ENCODE data around the gene CD28.

CD28 gene

DNA sequence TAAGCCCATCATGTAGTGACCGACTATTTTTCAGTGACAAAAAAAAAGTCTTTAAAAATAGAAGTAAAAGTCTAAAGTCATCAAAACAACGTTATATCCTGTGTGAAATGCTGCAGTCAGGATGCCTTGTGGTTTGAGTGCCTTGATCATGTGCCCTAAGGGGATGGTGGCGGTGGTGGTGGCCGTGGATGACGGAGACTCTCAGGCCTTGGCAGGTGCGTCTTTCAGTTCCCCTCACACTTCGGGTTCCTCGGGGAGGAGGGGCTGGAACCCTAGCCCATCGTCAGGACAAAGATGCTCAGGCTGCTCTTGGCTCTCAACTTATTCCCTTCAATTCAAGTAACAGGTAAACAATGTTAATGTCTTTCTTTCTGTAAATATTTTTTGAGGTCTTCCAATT lies at the start of gene CD28:
Gene CD28 (plus strand): TSS at position 237 of the 400 bp plus-strand sequence. CDS start 58 bp downstream, at position 295.
- DNase-seq: no peak

DNA sequence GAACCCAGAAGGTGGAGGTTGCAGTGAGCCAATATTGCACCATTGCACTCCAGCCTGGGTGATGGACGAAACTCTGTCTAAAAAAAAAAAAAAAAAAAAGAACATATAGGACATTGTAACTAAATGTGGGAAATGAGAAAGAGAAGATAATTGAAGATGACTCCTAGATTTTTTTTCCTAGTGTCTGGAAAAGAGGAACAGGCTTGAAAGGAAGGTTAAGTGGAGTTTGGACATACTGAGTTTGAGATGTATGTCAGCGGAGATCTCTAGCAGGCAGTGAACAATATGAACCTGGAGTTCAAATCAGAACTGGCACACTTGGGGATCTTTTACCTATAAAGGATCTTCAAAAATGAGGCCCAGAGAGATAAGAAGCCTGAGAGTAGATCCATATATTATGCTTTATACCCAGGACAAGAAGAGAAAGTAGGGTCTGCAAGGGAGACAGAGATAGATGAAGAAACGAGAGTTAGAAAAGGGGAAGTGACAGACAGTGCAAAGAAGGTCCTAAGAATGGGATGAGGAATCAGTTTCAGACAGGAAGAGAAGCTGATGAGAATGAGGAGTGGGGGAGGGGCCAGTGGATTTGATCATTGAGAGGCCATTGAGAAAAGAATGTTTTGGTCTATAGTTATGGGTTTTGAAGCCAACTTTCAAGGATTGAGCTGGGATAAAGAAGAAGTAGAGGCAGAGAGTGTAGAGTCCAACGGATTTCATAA lies 46.9 kb upstream of the CD28 start:
- DNase-seq: no peak

DNA sequence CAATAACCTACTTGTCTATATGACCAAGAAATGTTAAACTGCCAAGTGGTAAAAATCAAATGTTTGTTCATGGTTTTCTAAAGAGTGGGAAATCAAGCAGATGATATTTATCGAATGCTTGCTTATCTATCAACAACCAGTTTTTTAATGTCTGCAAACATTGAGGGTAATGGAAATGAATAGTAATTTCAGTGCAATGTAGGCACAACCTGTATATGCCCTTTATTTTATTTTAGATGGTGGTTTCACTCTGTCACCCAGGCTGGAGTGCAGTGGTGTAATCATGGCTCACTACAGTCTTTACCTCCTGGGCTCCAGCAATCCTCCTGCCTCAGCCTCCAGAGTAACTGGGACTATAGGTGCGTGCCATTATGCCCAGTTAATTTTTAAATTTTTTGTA lies 46.0 kb upstream of the CD28 start:
- DNase-seq: no peak

DNA sequence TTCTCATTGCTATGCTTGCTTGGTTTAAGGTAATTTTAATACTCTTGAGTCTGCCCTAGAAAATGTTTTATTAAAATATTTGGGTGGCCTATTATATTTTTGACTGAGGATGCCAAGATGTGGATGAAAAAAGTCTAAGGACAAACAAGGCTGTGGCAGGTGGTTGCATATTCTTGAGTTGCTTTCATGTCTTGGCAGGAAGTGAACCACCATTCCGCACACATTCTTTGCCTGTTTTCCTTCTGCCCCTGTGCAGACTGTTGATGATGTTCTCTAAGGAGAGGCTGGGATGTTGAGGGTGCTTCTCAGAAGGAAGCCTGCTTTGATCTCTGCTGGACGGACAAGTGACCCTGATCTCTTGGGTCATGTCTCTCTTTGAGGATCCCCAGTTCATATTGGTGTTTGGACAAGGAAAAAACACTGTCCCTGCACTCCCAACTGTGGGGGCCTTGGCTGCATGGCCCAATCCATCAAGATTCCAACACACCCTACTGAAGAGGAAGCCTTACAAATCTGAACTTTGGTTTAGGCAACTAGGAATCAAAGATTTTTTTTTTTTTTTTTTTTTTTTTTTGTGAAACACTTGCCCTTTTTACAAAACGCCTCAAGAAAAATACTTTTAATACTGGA lies 45.0 kb upstream of the CD28 start:
- DNase-seq: no peak

DNA sequence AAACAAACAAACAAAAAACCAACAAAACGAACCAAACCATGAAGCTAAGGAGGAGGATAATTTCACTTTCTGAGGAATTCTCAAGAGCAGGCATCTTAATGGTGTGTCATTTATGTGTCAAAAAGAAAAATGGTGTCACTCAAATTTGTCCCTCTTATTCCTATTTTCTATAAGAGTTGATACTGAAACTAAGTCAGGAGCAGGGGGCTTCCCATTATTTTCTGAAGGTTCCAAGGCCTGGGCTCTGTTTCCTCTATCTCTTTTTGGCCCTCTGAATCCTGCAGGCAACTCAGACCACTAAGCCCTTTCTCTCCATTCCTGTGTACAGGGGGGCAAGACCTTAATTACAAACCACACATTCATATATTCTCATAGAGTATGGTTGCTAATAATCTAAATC lies 44.0 kb upstream of the CD28 start:
- no peak for DNase-seq

DNA sequence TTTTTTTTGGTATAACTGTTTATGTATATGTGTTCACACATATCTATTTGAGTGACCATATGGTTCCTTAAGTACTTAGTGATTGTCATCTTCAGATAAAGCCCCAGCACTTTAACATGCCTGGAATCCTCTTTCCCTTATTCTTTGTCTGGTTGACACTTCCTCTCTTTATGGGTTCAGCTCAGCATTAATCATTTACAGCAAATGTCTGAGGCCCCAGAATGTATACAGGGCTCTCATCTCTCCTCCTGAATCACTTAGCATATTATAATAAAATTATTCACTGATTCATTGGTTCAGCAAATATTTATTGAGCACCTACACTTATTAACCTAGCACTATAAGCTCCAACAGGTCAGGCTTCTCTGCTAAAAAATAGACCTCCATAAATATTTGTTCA lies 43.5 kb upstream of the CD28 start:
- DNase-seq: no peak

DNA sequence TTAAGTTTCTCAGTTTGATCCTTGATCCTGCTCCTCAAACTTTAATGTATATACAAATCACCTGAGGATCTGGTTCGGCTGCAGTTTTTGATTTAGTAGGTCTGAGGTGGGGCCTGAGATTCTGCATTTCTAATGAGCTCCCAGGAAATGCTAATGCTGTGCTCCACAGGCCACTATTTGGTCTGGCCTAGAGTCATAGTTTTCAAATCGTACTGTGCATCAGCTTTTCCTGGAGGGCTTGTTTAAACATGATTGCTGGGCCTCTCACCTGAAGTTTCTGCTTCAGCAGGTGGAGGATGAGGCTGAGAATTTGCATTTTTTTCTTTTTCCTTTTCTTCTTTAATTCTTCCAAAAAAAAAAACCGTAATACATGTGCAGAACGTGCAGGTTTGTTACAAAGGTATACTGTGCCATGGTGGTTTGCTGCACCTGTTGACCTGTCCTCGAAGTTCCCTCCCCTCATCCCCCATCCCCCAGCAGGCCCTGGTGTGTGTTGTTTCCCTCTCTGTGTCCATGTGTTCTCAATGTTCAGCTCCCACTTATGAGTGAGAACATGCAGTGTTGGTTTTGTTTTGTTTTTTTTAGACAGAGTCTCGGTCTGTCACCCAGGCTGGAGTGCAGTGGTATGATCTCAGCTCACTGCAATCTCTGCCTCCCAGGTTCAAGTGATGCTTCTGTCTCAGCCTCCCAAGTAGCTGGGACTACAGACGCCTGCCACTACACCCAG lies 42.2 kb upstream of the CD28 start:
- no peak for DNase-seq

DNA sequence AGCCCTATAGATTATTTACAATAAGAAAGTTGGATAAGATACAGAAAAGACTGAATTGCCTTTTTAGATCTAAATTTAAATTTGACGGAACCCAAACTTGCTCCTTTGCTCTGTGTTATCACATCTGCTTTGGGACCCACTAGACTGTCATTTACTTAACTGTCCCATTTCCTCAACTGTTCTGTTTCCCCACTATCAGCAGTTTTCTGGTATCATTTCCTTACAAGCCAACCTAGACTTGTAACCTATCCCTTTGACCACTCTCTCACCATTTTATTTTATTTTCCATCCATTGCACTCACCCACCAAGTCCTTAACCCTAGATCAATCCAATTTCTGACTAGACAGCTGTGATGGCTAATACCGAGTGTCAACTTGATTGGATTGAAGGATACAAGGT lies 38.6 kb upstream of the CD28 start:
- DNase-seq: no peak

DNA sequence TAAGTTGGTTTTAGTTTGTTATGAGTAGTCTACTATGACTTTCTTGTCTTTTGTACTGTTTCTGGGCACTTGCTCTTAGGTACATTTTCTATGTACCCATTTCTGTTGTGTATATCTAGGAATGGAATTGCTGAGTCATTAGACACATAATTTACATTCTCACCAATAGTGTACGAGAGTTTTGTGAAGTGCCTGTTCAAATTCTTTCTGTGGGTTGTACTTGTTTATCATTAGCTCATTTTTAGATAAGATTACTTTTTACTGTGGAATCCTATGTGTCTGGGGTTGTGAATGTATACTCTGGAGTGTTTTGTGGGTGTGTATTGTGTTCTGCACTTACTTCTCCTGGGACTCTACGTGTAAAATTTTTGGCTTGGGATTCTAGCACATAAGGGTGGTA lies 36.6 kb upstream of the CD28 start:
- DNase-seq: no peak

DNA sequence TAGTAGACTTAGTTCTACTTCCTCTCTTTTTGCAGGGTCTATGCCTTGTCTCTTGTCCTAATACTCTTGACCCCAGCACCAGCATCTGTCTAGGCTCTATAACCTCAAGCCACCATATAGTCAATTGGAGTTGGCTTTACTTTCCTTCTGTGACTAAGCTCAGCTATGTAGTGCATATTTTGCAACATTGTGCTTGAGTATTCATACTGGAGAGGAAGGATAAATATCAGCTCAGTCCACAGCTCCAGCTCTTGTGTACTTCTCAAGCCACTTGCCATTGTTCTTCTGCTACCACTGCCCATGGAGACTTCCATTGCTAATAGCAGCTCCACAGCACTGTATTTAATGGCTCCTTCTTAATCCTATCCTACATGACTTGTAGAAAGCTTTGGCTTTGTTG lies 35.5 kb upstream of the CD28 start:
- DNase-seq: no peak

DNA sequence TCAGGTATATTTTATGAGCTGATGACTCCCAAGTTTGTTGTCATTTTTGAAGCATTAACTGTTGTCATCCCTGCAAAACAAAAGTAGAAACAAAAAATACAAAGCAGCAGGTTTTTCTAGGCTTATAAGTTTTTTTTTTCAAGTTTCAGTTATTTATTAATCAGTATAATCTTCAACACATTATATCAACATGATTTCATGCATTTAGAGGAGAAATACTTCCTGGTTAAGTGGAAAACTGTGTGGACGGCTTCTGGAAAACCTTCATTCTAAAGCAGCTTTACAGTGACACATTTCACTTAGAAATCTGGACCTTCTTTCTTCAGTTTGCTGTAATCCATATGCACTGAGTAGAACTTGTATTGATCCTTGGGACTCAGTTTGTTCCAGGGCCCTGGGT lies 34.6 kb upstream of the CD28 start:
- DNase-seq: no peak

DNA sequence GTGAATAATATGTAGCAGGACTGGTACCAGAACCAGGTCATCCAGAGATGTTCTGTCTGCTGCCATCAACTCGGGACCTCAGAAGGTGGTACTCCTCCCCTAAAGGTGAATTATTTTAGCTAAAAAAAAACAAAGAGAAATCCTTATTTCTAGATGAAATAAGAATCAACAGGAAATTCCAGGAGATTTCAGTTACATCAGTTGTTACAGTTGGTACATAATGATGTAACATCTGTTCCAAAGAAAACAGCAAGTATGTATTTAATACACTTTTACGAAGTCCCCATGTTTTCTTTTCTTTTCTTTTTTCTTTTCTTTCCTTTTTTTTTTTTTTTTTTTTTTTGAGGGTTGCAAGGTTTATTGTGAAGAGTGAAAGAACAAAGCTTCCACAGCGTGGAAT lies 33.6 kb upstream of the CD28 start:
- no peak for DNase-seq

DNA sequence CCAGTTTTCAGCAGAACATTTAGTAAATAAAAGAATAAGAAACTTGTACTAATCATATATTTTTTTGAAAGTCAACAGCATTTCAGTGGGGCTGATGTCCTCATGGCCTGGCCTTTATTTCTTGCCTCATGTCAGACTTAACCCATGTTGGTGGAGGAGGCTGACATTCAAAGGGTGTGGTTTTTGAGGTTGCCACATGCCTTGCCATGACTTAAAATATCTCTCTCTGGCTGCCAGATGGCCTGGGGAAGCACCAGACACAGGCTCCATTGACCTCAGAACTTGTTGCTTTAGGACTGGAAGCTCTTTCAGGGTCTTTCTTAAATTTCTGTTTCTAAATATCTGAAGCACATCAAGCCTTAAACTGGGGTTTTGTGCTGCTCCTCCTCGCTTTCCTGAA lies 32.5 kb upstream of the CD28 start:
- no peak for DNase-seq

DNA sequence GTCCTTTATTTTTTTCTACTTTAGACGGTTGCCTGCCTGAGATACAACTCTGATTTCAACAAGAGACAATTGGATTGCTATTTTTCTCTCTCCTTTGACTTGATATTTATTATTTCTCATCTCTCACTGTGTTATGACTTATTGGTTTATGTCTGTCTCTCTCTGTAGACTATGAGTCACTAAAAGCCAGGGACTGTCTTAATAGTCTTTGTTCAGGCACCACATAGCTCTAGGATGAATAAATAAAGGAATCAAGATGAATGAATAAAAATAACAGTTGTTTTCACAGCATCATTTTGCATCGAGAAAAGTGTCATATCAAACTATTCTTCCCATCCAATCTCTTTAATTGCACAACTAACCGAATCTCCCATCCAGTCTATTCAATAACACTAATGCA lies 31.4 kb upstream of the CD28 start:
- no peak for DNase-seq

DNA sequence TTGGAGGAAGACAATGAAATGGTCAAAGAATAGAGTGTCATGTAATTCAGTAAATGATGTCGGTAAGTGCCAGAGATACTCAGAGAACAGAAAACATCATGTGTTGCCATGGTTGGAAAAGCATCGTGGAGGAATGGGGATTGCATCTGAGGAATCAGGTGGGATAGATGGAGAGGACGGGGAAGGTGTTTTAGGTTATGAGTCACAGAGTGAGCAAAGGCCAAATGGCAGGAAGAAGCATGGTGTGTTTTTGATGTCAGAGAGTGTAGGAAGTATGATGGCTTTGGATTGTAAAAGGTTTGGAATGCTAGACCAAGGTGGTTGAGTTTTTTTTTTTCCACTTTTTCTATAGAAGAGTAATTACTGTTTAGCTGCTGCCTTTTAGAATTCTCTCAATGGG lies 27.5 kb upstream of the CD28 start:
- DNase-seq: no peak

DNA sequence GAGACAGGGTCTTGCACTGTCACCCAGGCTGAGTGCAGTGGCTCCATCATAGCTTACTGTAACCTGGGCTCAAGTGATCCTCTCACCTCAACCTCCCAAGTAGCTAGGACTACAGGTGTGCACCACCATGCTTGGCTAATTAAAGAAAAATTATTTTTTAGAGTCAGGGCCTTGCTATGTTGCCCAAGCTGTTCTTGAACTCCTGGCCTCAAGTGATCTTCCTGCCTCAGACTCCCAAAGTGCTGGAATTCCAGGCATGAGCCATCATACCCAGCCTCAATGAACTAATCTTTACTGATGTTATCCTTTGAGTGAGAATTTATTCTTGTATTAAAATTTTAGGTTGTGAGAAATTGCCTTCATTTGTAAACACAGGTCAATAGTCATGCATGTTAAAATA lies 27.0 kb upstream of the CD28 start:
- no peak for DNase-seq

DNA sequence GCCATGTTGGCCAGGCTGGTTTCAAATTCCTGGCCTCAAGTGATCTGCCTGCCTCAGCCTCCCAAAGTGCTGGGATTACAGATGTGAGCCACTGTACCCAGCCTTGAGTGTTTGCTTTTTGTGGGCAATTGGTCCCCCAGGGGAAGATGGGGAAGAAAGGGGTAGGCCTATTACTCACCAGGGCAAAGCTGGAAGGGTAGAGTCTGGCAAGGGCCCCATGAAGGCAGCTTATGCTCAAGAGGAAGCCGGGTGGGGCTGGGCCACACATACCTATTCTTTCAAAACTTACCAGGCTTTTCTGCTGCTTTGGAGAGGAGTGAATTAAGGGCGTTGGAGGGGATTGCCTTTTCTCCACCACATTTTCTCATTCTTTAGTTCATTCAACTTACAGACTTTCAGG lies 24.5 kb upstream of the CD28 start:
- DNase-seq: no peak

DNA sequence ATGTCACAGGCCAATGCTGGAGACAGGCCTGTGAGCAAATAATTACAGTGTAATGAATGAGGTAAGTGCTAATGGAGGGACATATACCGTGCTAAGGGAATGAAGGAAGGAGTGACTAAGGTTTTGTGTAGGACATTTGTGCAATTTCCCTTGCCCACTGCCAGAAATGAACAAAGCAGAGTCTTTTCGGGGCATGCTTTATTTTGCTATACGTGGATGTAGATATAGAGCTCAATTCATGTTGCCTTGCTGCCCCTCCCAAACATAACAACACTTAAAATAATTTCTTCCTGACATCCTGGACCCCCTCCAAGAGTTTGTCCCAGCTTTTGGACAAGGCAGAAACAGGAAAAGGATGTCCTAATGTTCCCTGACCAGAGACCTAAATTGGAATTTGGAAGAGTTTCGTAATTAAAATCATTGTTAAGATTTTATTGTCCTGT lies 23.7 kb upstream of the CD28 start:
- DNase-seq: peak; percentile 47

DNA sequence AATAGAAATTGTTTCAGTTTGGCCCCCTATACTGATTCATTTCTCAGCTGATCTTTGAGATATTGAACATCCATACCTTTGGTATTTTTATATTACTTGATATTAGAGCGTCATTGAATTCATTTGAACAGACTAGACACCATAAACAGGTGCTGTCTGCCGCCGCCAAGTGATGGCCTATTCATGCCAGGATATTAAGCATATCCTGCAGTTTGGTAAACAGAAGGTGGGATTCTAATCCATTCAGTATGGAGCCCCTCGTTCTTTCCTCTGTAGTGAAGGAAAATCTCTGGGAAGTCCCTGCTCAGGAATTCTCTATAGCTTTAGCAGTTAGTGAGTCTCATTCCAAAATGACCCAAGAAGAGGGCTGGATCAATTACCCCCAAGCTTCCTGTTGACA lies 23.0 kb upstream of the CD28 start:
- no peak for DNase-seq

DNA sequence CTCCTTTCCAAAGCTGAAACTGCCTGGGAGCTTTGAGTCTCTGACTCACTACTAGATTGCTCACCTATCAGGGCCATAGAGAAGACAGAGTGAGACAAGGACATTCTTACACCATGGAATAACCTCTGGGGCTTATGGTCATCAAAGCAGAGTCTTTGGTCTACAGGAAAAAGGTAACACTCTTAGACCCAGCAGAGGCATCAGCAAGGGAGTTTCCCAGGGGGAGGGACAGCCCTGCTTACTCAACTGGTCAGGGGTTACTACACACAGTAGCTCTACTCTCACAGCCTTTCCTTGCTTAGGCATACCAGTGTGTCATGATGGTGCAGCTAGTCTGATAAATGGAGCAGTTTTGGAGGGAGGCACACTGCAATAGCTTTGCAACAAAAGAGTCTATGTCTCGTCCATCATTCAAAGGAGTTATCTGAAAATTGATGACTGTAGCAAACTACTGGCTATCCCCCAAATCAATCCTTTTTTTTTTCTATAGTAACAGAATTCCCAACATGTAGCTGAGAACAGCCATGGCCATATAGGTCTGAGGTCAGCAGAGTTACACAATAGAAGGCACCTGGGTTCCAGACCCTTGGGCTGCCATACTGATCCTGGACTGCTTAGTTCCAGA lies 22.4 kb upstream of the CD28 start:
- DNase-seq: no peak

DNA sequence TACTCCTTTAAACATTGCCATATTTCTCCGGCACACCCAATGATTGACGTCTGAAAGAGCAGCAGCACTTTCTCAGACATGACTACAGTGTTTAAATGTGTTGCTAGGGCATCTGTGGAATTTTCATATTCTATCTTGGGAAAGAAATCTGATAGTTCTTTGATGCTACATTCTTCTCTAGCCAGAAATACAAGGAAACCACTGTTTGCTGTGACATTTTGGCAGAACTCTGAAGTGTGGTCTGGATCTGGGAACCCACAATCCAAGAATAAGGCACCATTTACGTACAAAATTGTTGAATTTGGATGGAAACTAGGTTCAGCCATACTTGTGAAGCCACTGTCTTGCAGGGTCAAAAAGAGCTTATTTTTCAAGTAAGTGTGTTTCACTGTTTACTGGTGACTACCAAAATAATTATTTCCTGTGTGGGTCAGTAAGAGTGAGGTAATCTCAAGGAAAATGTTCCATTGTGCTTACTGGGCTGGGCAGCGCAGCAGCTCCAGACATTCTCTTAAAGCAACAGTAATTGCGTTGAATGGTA lies 21.3 kb upstream of the CD28 start:
- DNase-seq: peak; percentile 63

DNA sequence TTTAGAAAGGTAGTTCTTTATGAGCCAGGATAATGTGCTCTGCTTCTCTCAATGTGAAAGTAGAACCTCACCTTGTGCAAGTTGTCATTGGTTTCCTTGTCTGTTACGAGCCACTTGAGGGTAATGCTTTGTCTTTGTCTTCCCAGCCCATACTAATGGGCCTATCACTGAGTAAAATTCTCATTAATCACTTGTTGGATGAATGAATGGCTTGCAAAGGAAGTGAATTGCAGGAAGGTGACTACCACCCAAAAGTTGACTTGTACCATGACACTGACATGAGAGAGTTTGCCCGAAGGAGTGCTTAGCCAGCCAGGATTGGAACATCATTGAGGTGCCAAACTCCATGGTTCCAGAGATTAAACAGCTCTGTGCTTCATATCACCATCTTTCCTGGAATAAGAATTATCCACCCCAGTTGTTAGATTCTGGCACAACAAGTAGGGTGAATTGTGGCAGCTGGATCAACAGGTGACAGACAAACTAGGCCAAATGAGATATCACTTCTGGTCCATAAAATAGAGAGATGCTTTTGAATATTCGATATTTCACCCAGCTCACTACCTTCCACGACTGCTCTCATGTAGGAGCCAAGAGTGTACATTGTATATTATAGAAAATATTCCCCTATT lies 20.5 kb upstream of the CD28 start:
- DNase-seq: no peak

DNA sequence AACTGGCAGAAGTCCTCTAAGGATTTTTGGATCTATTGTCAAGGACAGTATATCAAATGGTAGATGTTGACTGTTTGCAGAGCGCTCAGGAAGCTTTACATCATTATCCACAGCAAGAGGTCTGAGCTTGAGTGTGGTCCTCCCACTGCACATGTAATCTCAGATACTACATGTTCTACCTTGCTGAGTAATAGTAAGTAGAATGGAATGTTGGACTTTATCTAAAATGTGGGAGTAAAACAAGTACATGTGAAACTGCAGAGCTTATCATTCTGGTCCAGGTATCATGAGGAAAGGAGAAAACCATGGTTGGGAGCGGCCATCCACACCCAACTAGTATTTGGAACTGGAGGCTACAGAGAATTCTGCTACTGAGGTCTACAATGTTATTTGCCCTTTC lies 19.3 kb upstream of the CD28 start:
- DNase-seq: no peak
